Fibroblast of lung (primary cell): ENCODE measurements around the gene ZNF317. TPM values are rescaled to one million over a fixed set of nuclear protein-coding genes. Genes with fewer than 3 reads are reported as not detected.

Experiments used
- DNase-seq, 2 donors: peaks; one replicate each; pipeline versions ENCODE4 v3.0.0 to v3.0.0-alpha.2; 2010; ENCODE audit warnings: low read depth in 2 of 2
- H2AFZ ChIP-seq: 2 replicates; pipeline ENCODE4 v1.5.1; 2012; ENCODE audit warnings: low read length, control low read depth, inconsistent platforms
- H3K27ac ChIP-seq: 2 replicates; pipeline ENCODE4 v1.5.1; 2011; ENCODE audit warnings: low read length, control low read depth; ENCODE audit not compliant: insufficient read depth
- H3K27me3 ChIP-seq: 2 replicates; pipeline ENCODE4 v1.5.1; 2011; ENCODE audit warnings: mild to moderate bottlenecking, low read length; ENCODE audit not compliant: control insufficient read depth, insufficient read depth
- H3K36me3 ChIP-seq: 2 replicates; pipeline ENCODE4 v1.5.1; 2011; ENCODE audit warnings: low read length; ENCODE audit not compliant: control insufficient read depth, insufficient read depth
- H3K4me1 ChIP-seq: 2 replicates; pipeline ENCODE4 v1.5.1; 2011; ENCODE audit warnings: low read length; ENCODE audit not compliant: control insufficient read depth, insufficient read depth; ENCODE audit errors: extremely low read depth
- H3K4me2 ChIP-seq: 2 replicates; pipeline ENCODE4 v1.5.1; 2011; ENCODE audit warnings: low read length, control low read depth; ENCODE audit not compliant: insufficient read depth; ENCODE audit errors: extremely low read depth
- H3K4me3 ChIP-seq, 4 experiments: fragments of 200-600 bp in 1 of 4; sonication (generic) in 1 of 4; replicated peaks in 1 of 4; 2 replicates each; pipeline ENCODE4 v1.5.1; 2011 to 2016; ENCODE audit warnings: low read length in 4 of 4, low read depth in 3 of 4, mild to moderate bottlenecking in 3 of 4, control low read depth in 2 of 4, inconsistent platforms in 1 of 4, mixed read lengths in 1 of 4; ENCODE audit not compliant: insufficient read depth in 1 of 4; ENCODE audit errors: control extremely low read depth in 1 of 4
- H3K79me2 ChIP-seq: 2 replicates; pipeline ENCODE4 v1.5.1; 2012; ENCODE audit warnings: mild to moderate bottlenecking, low read length, inconsistent platforms; ENCODE audit not compliant: control insufficient read depth, insufficient read depth
- H3K9ac ChIP-seq: 2 replicates; pipeline ENCODE4 v1.5.1; 2011; ENCODE audit warnings: mild to moderate bottlenecking, low read length, control low read depth; ENCODE audit not compliant: insufficient read depth
- H3K9me3 ChIP-seq: 2 replicates; pipeline ENCODE4 v1.5.1; 2012; ENCODE audit warnings: low read depth, low read length; ENCODE audit not compliant: control insufficient read depth, insufficient read depth
- H4K20me1 ChIP-seq: 2 replicates; pipeline ENCODE4 v1.5.1; 2011; ENCODE audit warnings: low read length; ENCODE audit not compliant: control insufficient read depth, insufficient read depth; ENCODE audit errors: extremely low read depth
- EZH2 ChIP-seq: IDR thresholded peaks from 2 replicates; pipeline ENCODE4 v1.5.1; 2012; ENCODE audit warnings: low read length, control low read depth, mild to moderate bottlenecking; ENCODE audit errors: missing control alignments
- polyA plus RNA-seq, 2 donors: library from polyadenylated mRNA; depleted of rRNA in 1 of 2; stranded (reverse) in 1 of 2; unstranded in 1 of 2; fragments of >200 nt; gene quantifications; 2 replicates each; pipeline ENCODE4 v1.2.1, GENCODE V29; 2011 to 2012; ENCODE audit warnings: missing spikeins in 1 of 2
- total RNA-seq: library from RNA; depleted of rRNA; stranded (reverse); fragments of >200 nt; gene quantifications from 2 replicates; pipeline ENCODE4 v1.2.1, GENCODE V29; 2014
- TF ChIP-seq, protein P1 (sequence below), 2 donors: IDR thresholded peaks in 1 of 2; conservative IDR thresholded peaks in 1 of 2; 1 replicate in 1 of 2; 2 replicates in 1 of 2; pipeline ENCODE4 v1.5.1; 2011 to 2012; ENCODE audit warnings: low read length in 2 of 2, control low read depth in 1 of 2, inconsistent platforms in 1 of 2, low read depth in 1 of 2, mild to moderate bottlenecking in 1 of 2

ZNF317 gene
- total and polyA plus RNA-seq, 2 donors (not counting 1 experiment from before 2014, with no cell fraction given): 12.8 to 17.7 TPM

GRCh38 chr19:9166846-9167245, 26.6 kb downstream of the ZNF317 start:
- peaks cover 1% of the 10 kb centered on the region for H3K9me3 ChIP-seq
- H3K27ac ChIP-seq: no peak overlapping the region
- no peaks in the 10 kb centered on the region for H3K79me2 ChIP-seq
- H4K20me1 ChIP-seq: no peaks in the 10 kb centered on the region
- DNase-seq: no peak
- TF ChIP-seq, protein P1, sequence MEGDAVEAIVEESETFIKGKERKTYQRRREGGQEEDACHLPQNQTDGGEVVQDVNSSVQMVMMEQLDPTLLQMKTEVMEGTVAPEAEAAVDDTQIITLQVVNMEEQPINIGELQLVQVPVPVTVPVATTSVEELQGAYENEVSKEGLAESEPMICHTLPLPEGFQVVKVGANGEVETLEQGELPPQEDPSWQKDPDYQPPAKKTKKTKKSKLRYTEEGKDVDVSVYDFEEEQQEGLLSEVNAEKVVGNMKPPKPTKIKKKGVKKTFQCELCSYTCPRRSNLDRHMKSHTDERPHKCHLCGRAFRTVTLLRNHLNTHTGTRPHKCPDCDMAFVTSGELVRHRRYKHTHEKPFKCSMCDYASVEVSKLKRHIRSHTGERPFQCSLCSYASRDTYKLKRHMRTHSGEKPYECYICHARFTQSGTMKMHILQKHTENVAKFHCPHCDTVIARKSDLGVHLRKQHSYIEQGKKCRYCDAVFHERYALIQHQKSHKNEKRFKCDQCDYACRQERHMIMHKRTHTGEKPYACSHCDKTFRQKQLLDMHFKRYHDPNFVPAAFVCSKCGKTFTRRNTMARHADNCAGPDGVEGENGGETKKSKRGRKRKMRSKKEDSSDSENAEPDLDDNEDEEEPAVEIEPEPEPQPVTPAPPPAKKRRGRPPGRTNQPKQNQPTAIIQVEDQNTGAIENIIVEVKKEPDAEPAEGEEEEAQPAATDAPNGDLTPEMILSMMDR (conservative IDR thresholded peaks at IDR 0.05 in 1 of 2, IDR thresholded peaks at IDR 0.05 in 1 of 2; ENCODE audit: low read depth in 1 of 2, low read length in 2 of 2): no peak
- no peak for TF ChIP-seq EZH2
- H3K9ac ChIP-seq: no peak overlapping the region
- H3K27me3 ChIP-seq: no peaks in the 10 kb centered on the region
- H3K4me3 ChIP-seq: no peak overlapping the region
- no peak overlapping the region for H2AFZ ChIP-seq
- no peak overlapping the region for H3K4me2 ChIP-seq
- H3K4me1 ChIP-seq: no peaks in the 10 kb centered on the region
- peaks cover 3% of the 10 kb centered on the region for H3K36me3 ChIP-seq

GRCh38 chr19:9171393-9171991, 31.3 kb downstream of the ZNF317 start:
- Histone ChIP-seq H3K4me3 (no peak overlapping the region), H3K27me3 (no peaks in the 10 kb centered on the region), H3K4me1 (no peaks in the 10 kb centered on the region), H3K4me2 (no peak overlapping the region), H3K27ac (no peak overlapping the region), H4K20me1 (no peaks in the 10 kb centered on the region), H3K9me3 (no peaks in the 10 kb centered on the region), H3K79me2 (no peaks in the 10 kb centered on the region), H3K9ac (no peak overlapping the region), H2AFZ (no peak overlapping the region), H3K36me3 (no peaks in the 10 kb centered on the region)
- TF ChIP-seq, protein P1 (conservative IDR thresholded peaks at IDR 0.05 in 1 of 2, IDR thresholded peaks at IDR 0.05 in 1 of 2; ENCODE audit: low read depth in 1 of 2, low read length in 2 of 2): no peak
- TF ChIP-seq EZH2: no peak
- no peak for DNase-seq

GRCh38 chr19:9175326-9175725, 35.1 kb downstream of the ZNF317 start:
- TF ChIP-seq EZH2: no peak
- no peaks in the 10 kb centered on the region for H3K27me3 ChIP-seq
- H3K79me2 ChIP-seq: no peaks in the 10 kb centered on the region
- H3K9me3 ChIP-seq: no peaks in the 10 kb centered on the region
- no peak for DNase-seq
- H3K4me2 ChIP-seq: no peak overlapping the region
- no peaks in the 10 kb centered on the region for H4K20me1 ChIP-seq
- H2AFZ ChIP-seq: no peak overlapping the region
- no peak overlapping the region for H3K9ac ChIP-seq
- no peaks in the 10 kb centered on the region for H3K4me1 ChIP-seq
- no peaks in the 10 kb centered on the region for H3K36me3 ChIP-seq
- no peak overlapping the region for H3K27ac ChIP-seq
- H3K4me3 ChIP-seq: no peak overlapping the region
